H9 (cell line): ENCODE measurements around the gene SETD5. TPM values are rescaled to one million over a fixed set of nuclear protein-coding genes. Genes with fewer than 3 reads are reported as not detected.

Experiments
- DNase-seq: peaks from one replicate; pipeline ENCODE4 v3.0.0-alpha.2; 2017
- H2AFZ ChIP-seq: one replicate; pipeline ENCODE4 v1.6.1; 2013; ENCODE audit warnings: mild to moderate bottlenecking, low read length, control low read depth, moderate library complexity
- H2AK5ac ChIP-seq: 2 replicates; pipeline ENCODE4 v1.6.1; 2013; ENCODE audit warnings: low read length, control low read depth, mixed read lengths; ENCODE audit not compliant: insufficient read length
- H2BK120ac ChIP-seq: one replicate; pipeline ENCODE4 v1.6.1; 2013; ENCODE audit warnings: low read depth, mild to moderate bottlenecking, low read length, control low read depth, inconsistent platforms; ENCODE audit not compliant: poor library complexity, severe bottlenecking
- H2BK12ac ChIP-seq: 2 replicates; pipeline ENCODE4 v1.6.1; 2013; ENCODE audit warnings: low read length, control low read depth, mixed read lengths, low read depth; ENCODE audit not compliant: insufficient read length
- H2BK15ac ChIP-seq: 2 replicates; pipeline ENCODE4 v1.6.1; 2013; ENCODE audit warnings: low read depth, low read length, control low read depth
- H2BK20ac ChIP-seq: one replicate; pipeline ENCODE4 v1.6.1; 2013; ENCODE audit warnings: low read depth, mild to moderate bottlenecking, low read length, control low read depth, inconsistent platforms; ENCODE audit not compliant: poor library complexity, severe bottlenecking
- H2BK5ac ChIP-seq: 2 replicates; pipeline ENCODE4 v1.6.1; 2013; ENCODE audit warnings: low read length, control low read depth, mixed read lengths; ENCODE audit not compliant: insufficient read length
- H3K14ac ChIP-seq: 2 replicates; pipeline ENCODE4 v1.6.1; 2013; ENCODE audit warnings: low read length, control low read depth; ENCODE audit not compliant: insufficient read depth
- H3K18ac ChIP-seq: 2 replicates; pipeline ENCODE4 v1.6.1; 2013; ENCODE audit warnings: low read depth, mild to moderate bottlenecking, mixed read lengths, low read length, control low read depth; ENCODE audit not compliant: insufficient read length
- H3K23ac ChIP-seq: 2 replicates; pipeline ENCODE4 v1.6.1; 2013; ENCODE audit warnings: low read length, control low read depth, mixed read lengths, low read depth; ENCODE audit not compliant: insufficient read length
- H3K23me2 ChIP-seq: 2 replicates; pipeline ENCODE4 v1.6.1; 2013; ENCODE audit warnings: low read depth, mild to moderate bottlenecking, mixed read lengths, low read length, control low read depth; ENCODE audit not compliant: insufficient read length, poor library complexity, severe bottlenecking
- H3K27ac ChIP-seq: 2 replicates; pipeline ENCODE4 v1.5.1; 2013; ENCODE audit warnings: low read length, control low read depth, mixed read lengths, low read depth; ENCODE audit not compliant: insufficient read length
- H3K27me3 ChIP-seq: 2 replicates; pipeline ENCODE4 v1.6.1; 2013; ENCODE audit warnings: low read length, control low read depth, inconsistent platforms; ENCODE audit not compliant: insufficient read depth
- H3K4ac ChIP-seq: 2 replicates; pipeline ENCODE4 v1.6.1; 2013; ENCODE audit warnings: low read depth, mild to moderate bottlenecking, control low read depth, inconsistent platforms, low read length, moderate library complexity
- H3K4me1 ChIP-seq: 2 replicates; pipeline ENCODE4 v1.6.1; 2013; ENCODE audit warnings: low read length, control low read depth, inconsistent platforms; ENCODE audit not compliant: insufficient read depth
- H3K4me2 ChIP-seq: 2 replicates; pipeline ENCODE4 v1.6.1; 2013; ENCODE audit warnings: low read length, control low read depth, mixed read lengths; ENCODE audit not compliant: insufficient read length, insufficient read depth
- H3K56ac ChIP-seq: 2 replicates; pipeline ENCODE4 v1.6.1; 2013; ENCODE audit warnings: low read depth, mild to moderate bottlenecking, mixed read lengths, low read length, control low read depth; ENCODE audit not compliant: insufficient read length
- H3K79me1 ChIP-seq: 2 replicates; pipeline ENCODE4 v1.6.1; 2013; ENCODE audit warnings: low read depth, mild to moderate bottlenecking, moderate library complexity, low read length, control low read depth, inconsistent platforms; ENCODE audit not compliant: insufficient read depth, poor library complexity, severe bottlenecking
- H3K79me2 ChIP-seq: 2 replicates; pipeline ENCODE4 v1.6.1; 2013; ENCODE audit warnings: low read length, control low read depth, inconsistent platforms; ENCODE audit not compliant: insufficient read depth
- H3K9ac ChIP-seq: 2 replicates; pipeline ENCODE4 v1.6.1; 2013; ENCODE audit warnings: low read length, control low read depth, mixed read lengths; ENCODE audit not compliant: insufficient read length; ENCODE audit errors: extremely low read depth
- H3K9me3 ChIP-seq: one replicate; pipeline ENCODE4 v1.6.1; 2013; ENCODE audit warnings: low read depth, low read length, inconsistent platforms; ENCODE audit not compliant: control insufficient read depth
- H3T11ph ChIP-seq: one replicate; pipeline ENCODE4 v1.6.1; 2013; ENCODE audit warnings: mild to moderate bottlenecking, low read length, control low read depth, inconsistent platforms
- H4K20me1 ChIP-seq: one replicate; pipeline ENCODE4 v1.6.1; 2013; ENCODE audit not compliant: control insufficient read depth, insufficient read length, insufficient read depth
- H4K5ac ChIP-seq: 2 replicates; pipeline ENCODE4 v1.6.1; 2013; ENCODE audit warnings: low read depth, mild to moderate bottlenecking, mixed read lengths, low read length, control low read depth; ENCODE audit not compliant: insufficient read length
- H4K8ac ChIP-seq: replicated peaks from 2 replicates; pipeline ENCODE4 v1.6.1; 2013; ENCODE audit warnings: low read length, control low read depth, mixed read lengths, low read depth; ENCODE audit not compliant: insufficient read length
- H4K91ac ChIP-seq: 2 replicates; pipeline ENCODE4 v1.6.1; 2013; ENCODE audit warnings: low read depth, mild to moderate bottlenecking, moderate library complexity, mixed read lengths, low read length, control low read depth; ENCODE audit not compliant: insufficient read length
- H3K27ac Mint-ChIP-seq, 3 experiments: 2 replicates in 2 of 3; 3 replicates in 1 of 3; pipeline ENCODE4 v1.8.0; 2020 to 2021; ENCODE audit warnings: mixed read lengths in 3 of 3, mild to moderate bottlenecking in 1 of 3, moderate library complexity in 1 of 3
- H3K27me3 Mint-ChIP-seq: 2 replicates; pipeline ENCODE4 v1.8.0; 2021; ENCODE audit warnings: low read depth, mild to moderate bottlenecking, moderate library complexity, mixed read lengths
- H3K36me3 Mint-ChIP-seq, 3 experiments: 2 replicates in 2 of 3; 3 replicates in 1 of 3; pipeline ENCODE4 v1.8.0; 2020 to 2021; ENCODE audit warnings: low read depth in 3 of 3, mixed read lengths in 3 of 3; ENCODE audit not compliant: insufficient read depth in 1 of 3
- H3K4me1 Mint-ChIP-seq, 2 experiments: 2 replicates each; pipeline ENCODE4 v1.8.0; 2020; ENCODE audit warnings: mixed read lengths in 2 of 2
- H3K4me3 Mint-ChIP-seq, 2 experiments: 2 replicates in 1 of 2; 3 replicates in 1 of 2; pipeline ENCODE4 v1.8.0; 2020 to 2021; ENCODE audit warnings: mild to moderate bottlenecking in 2 of 2, mixed read lengths in 2 of 2, moderate library complexity in 1 of 2
- H3K9me3 Mint-ChIP-seq, 2 experiments: 2 replicates in 1 of 2; 3 replicates in 1 of 2; pipeline ENCODE4 v1.8.0; 2020; ENCODE audit warnings: mild to moderate bottlenecking in 2 of 2, mixed read lengths in 2 of 2, moderate library complexity in 1 of 2
- WGBS: extraction: QIAGEN DNeasy Blood & Tissue Kit; methylation state at CpG from one replicate; pipeline ENCODE4 v1.1.7; 2013; ENCODE audit warnings: missing lambda C conversion rate, low lambda C conversion rate, mixed read lengths; ENCODE audit not compliant: insufficient read length; ENCODE audit errors: extremely low coverage; 5-methylcytosine and 5-hydroxymethylcytosine counted together
- total RNA-seq: library from RNA; stranded (reverse); gene quantifications from 2 replicates; pipeline ENCODE4 v1.2.1, GENCODE V29; 2021
- TF ChIP-seq, protein P1 (sequence below): fragments of 200-600 bp; sonication (generic); conservative IDR thresholded peaks from 3 replicates; pipeline ENCODE4 v1.8.0; 2021; ENCODE audit warnings: antibody characterized with exemption, mild to moderate bottlenecking

SETD5 gene
- total RNA-seq, 1 experiment from 2014 or later, result 207 TPM

DNA sequence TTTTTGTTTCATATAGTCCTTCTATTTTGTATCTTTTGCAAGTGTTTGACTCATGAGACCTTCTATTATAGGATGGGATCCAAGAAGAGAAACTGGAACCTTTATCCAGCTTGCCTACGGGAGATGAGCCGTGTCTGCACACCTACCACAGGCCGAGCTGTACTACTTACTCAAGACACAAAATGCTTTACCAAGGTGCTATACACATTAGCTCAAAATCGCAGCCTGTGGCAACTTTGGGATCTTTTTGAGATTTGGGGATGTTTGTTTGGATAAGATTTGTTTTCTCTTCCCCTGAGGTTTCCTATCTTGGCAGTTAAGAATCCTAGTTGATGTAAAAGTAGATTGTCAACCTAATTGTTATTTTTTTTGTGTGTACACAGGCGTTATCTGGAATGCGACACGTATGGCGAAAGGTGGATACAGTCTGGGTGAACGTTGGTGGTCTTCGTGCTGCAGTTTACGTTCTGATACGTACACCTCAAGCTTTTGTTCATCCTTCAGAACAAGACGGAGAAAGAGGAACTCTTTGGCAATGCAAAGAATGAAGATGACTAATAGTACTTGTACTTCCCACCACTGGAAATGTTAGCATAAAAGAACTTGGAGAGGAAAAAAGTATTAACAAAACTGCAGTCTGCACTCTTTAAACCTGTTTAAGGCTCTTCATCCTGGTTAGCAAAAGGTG is 13.1 kb upstream of the SETD5 start:
- DNase-seq, result no peak
- no CpG with 5 or more reads among the region's 13 CpGs for WGBS
- no peaks in the 10 kb centered on the region for H3K79me1 ChIP-seq
- no peak overlapping the region for H2BK12ac ChIP-seq
- Mint-ChIP-seq H3K9me3 (no peaks in the 10 kb centered on the region), H3K36me3 (peaks cover 19 to 82% (median 80%) of the 10 kb centered on the region in 3 experiments), H3K4me1 (peaks cover 3 to 4% of the 10 kb centered on the region in 2 experiments; a peak in 3 of 4 replicates), H3K27me3 (no peaks in the 10 kb centered on the region), H3K27ac (peak overlapping the region in 2 of 3 experiments; percentile 31 to 77; a peak in 4 of 7 replicates), H3K4me3 (no peak overlapping the region)
- no peak overlapping the region for H3K56ac ChIP-seq
- no peak overlapping the region for H2BK120ac ChIP-seq
- H3K4me2 ChIP-seq, result no peak overlapping the region
- no peak overlapping the region for H3T11ph ChIP-seq
- H2BK20ac ChIP-seq, result no peak overlapping the region
- H3K9ac ChIP-seq, result no peak overlapping the region
- H3K79me2 ChIP-seq, result no peaks in the 10 kb centered on the region
- no peak overlapping the region for H2BK15ac ChIP-seq
- no peak overlapping the region for H4K91ac ChIP-seq
- TF ChIP-seq, protein P1, sequence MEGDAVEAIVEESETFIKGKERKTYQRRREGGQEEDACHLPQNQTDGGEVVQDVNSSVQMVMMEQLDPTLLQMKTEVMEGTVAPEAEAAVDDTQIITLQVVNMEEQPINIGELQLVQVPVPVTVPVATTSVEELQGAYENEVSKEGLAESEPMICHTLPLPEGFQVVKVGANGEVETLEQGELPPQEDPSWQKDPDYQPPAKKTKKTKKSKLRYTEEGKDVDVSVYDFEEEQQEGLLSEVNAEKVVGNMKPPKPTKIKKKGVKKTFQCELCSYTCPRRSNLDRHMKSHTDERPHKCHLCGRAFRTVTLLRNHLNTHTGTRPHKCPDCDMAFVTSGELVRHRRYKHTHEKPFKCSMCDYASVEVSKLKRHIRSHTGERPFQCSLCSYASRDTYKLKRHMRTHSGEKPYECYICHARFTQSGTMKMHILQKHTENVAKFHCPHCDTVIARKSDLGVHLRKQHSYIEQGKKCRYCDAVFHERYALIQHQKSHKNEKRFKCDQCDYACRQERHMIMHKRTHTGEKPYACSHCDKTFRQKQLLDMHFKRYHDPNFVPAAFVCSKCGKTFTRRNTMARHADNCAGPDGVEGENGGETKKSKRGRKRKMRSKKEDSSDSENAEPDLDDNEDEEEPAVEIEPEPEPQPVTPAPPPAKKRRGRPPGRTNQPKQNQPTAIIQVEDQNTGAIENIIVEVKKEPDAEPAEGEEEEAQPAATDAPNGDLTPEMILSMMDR, result no peak
- H3K18ac ChIP-seq, result no peak overlapping the region
- H2AFZ ChIP-seq, result no peak overlapping the region
- H3K27ac ChIP-seq, result no peak overlapping the region
- no peaks in the 10 kb centered on the region for H3K4me1 ChIP-seq
- no peaks in the 10 kb centered on the region for H4K20me1 ChIP-seq
- H4K8ac ChIP-seq, result no peak overlapping the region
- no peak overlapping the region for H4K5ac ChIP-seq
- no peak overlapping the region for H3K23ac ChIP-seq
- H3K27me3 ChIP-seq, result no peaks in the 10 kb centered on the region
- H3K4ac ChIP-seq, result no peak overlapping the region
- H3K9me3 ChIP-seq, result no peaks in the 10 kb centered on the region
- H3K23me2 ChIP-seq, result no peaks in the 10 kb centered on the region
- no peak overlapping the region for H3K14ac ChIP-seq
- no peak overlapping the region for H2AK5ac ChIP-seq
- no peak overlapping the region for H2BK5ac ChIP-seq
